GM13976 (cell line): ENCODE results near the gene MYL5.

Source experiments
- DNase-seq: peaks from one replicate; pipeline ENCODE4 v3.0.0; 2012; ENCODE audit warnings: low spot score
- CTCF ChIP-seq: IDR thresholded peaks from 2 replicates; pipeline ENCODE4 v1.5.1; 2012; ENCODE audit warnings: borderline replicate concordance, mild to moderate bottlenecking; ENCODE audit not compliant: insufficient read depth; ENCODE audit errors: extremely low read depth, missing control alignments, control extremely low read depth
- in situ Hi-C: fragments of 300-500 bp; cut with MboI; formaldehyde crosslinking; loops from one replicate; pipeline ENCODE4 v1.12.0; 2022; ENCODE audit warnings: low sequenced_read_pairs, mixed read lengths, inconsistent platforms; ENCODE audit not compliant: unreplicated experiment

MYL5 gene

GRCh38 chr4:654503-654845 lies 19.9 kb upstream of the MYL5 start:
- in situ Hi-C loops: no loop called here
- no peak for DNase-seq
- TF ChIP-seq CTCF: no peak

GRCh38 chr4:654871-655463 lies 19.4 kb upstream of the MYL5 start:
- in situ Hi-C loops: no loop called here
- TF ChIP-seq CTCF: no peak
- DNase-seq: no peak

DNA sequence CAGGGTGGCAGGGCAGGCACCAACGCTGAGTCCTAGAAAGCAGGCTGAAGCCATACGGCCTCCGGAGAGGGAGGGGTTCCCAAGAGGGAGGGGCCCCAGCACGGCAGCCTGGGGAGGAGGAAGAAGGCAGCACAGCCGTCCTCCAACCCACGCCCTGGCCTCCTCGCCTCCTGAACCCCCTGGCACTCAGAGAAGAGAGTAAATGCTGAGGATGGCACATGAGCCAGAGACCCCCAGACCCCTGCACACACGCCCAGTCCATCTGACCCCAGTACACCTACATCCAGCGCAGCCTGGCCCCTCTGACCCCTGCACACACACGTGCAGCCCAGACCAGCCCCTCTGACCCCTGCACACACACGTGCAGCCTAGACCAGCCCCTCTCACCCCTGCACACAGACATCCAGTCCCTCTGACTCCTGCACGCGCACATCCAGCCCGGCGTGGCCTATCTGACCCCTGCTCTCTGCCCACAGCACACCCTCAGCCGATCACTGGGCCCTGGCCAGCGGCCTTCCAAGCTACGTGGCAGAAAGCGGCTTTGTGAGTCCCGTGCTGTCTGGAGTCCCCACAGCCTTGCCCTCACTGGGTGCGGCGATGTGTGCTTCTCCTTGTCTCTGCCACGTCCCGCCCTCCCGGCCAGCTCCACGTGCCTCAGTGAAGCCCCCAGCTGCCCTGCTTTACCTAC lies 18.7 kb upstream of the MYL5 start:
- in situ Hi-C loops: no loop called here
- TF ChIP-seq CTCF: no peak
- DNase-seq: no peak

GRCh38 chr4:656436-657337 lies 17.7 kb upstream of the MYL5 start:
- TF ChIP-seq CTCF: no peak
- in situ Hi-C loops: no loop called here
- no peak for DNase-seq

- DNase-seq: no peak
- no peak for TF ChIP-seq CTCF
- in situ Hi-C loops: no loop called here
Measured at GRCh38 chr4:657338-657833, 17.0 kb upstream of the MYL5 start.

- in situ Hi-C loops: no loop called here
- no peak for DNase-seq
- no peak for TF ChIP-seq CTCF
Measured at GRCh38 chr4:657834-658667, 16.3 kb upstream of the MYL5 start.
